Activated CD4-positive, alpha-beta T cell treated with anti-CD3 and anti-CD28 coated beads, Interleukin-2, amount 10 ng/mL, durations not matched to agents 7 days and 5 days (primary cell): ENCODE data around the gene PPFIA3. TPM values are rescaled to one million over a fixed set of nuclear protein-coding genes. Genes with fewer than 3 reads are reported as not detected.
"Not testable (repeated sequence)": the region's sequence is repeated elsewhere in the genome, so short reads cannot be mapped to it uniquely, and the experiment has no call there.

Source experiments
- CTCF ChIA-PET: fragments of 350-600 bp; sonication (Branson Sonifier 250); formaldehyde crosslinking; loops from one replicate; lab custom pipeline; 2021; ENCODE audit warnings: antibody characterized with exemption; lab: Charles Lee
- POLR2A ChIA-PET: fragments of 350-600 bp; sonication (Branson Sonifier 250); formaldehyde crosslinking; loops from one replicate; lab custom pipeline; 2021; ENCODE audit warnings: antibody characterized with exemption; lab: Charles Lee
- DNase-seq: peaks from one replicate; pipeline ENCODE4 v3.0.0-alpha.2; 2020
- H3K27ac Mint-ChIP-seq: one replicate; pipeline ENCODE4 v1.8.0; 2021; ENCODE audit warnings: mild to moderate bottlenecking, moderate library complexity, mixed read lengths
- H3K27me3 Mint-ChIP-seq: one replicate; pipeline ENCODE4 v1.8.0; 2021; ENCODE audit warnings: mixed read lengths
- H3K36me3 Mint-ChIP-seq: one replicate; pipeline ENCODE4 v1.8.0; 2021; ENCODE audit warnings: low read depth, mixed read lengths
- H3K4me1 Mint-ChIP-seq: one replicate; pipeline ENCODE4 v1.8.0; 2021; ENCODE audit warnings: mixed read lengths
- H3K4me3 Mint-ChIP-seq: one replicate; pipeline ENCODE4 v1.8.0; 2021; ENCODE audit warnings: mild to moderate bottlenecking, moderate library complexity, mixed read lengths
- H3K9me3 Mint-ChIP-seq: one replicate; pipeline ENCODE4 v1.8.0; 2021; ENCODE audit warnings: mixed read lengths
- total RNA-seq, 2 experiments: library from RNA; stranded (reverse); gene quantifications; one replicate each; pipeline ENCODE4 v1.2.3, GENCODE V29; 2021

PPFIA3 gene
- 1 to 10 TPM; 1.6 TPM for total RNA-seq

- no peak for DNase-seq
- peak within 1 kb of the TSS; percentile 82 for H3K4me3 Mint-ChIP-seq
- POLR2A ChIA-PET = no interaction called here
Observed at GRCh38 chr19:49119411-49120324, at the start of gene PPFIA3. PPFIA3 (plus strand) TSS chr19:49119544; CDS start chr19:49127874, 8,330 bp downstream.

GRCh38 chr19:49070416-49070815, 48.9 kb upstream of the PPFIA3 start:
- Mint-ChIP-seq H3K4me3 (no peak overlapping the region), H3K9me3 (peaks cover 6% of the 10 kb centered on the region), H3K36me3 (peaks cover 7% of the 10 kb centered on the region), H3K4me1 (peaks cover 11% of the 10 kb centered on the region), H3K27ac (no peak overlapping the region), H3K27me3 (peaks cover 68% of the 10 kb centered on the region)
- POLR2A ChIA-PET = no interaction called here
- CTCF ChIA-PET = interaction anchor here (0.5 to 2.0 kb wide), 5 partner anchors 18 to 77 kb away, joined by 3 to 4 read pairs (median 3); partner anchors contain the start of genes GYS1 and RUVBL2
- no peak for DNase-seq

More at GRCh38 chr19:49119411-49120324, at the start of gene PPFIA3:
- peaks cover 16% of the 10 kb centered on the region for H3K27me3 Mint-ChIP-seq
- H3K27ac Mint-ChIP-seq = peak within 1 kb of the TSS; percentile 86
- CTCF ChIA-PET = interaction anchor here (0.7 to 2.1 kb wide), 4 partner anchors 12 to 30 kb away, joined by 3 to 6 read pairs (median 4); no protein-coding TSS in a partner anchor
- no peaks in the 10 kb centered on the region for H3K9me3 Mint-ChIP-seq
- peaks cover 27% of the 10 kb centered on the region for H3K4me1 Mint-ChIP-seq
- no peaks in the 10 kb centered on the region for H3K36me3 Mint-ChIP-seq

GRCh38 chr19:49071860-49072547, 47.3 kb upstream of the PPFIA3 start:
- H3K27me3 Mint-ChIP-seq = peaks cover 54% of the 10 kb centered on the region
- CTCF ChIA-PET = interaction anchor here (0.6 kb wide), 1 partner anchor 186 kb away, joined by 6 read pairs; no protein-coding TSS in a partner anchor
- POLR2A ChIA-PET = no interaction called here
- H3K9me3 Mint-ChIP-seq = peaks cover 6% of the 10 kb centered on the region
- H3K4me1 Mint-ChIP-seq = peaks cover 11% of the 10 kb centered on the region
- no peak for DNase-seq
- no peak overlapping the region for H3K27ac Mint-ChIP-seq
- no peak overlapping the region for H3K4me3 Mint-ChIP-seq
- peaks cover 7% of the 10 kb centered on the region for H3K36me3 Mint-ChIP-seq

GRCh38 chr19:49073514-49074378, 45.6 kb upstream of the PPFIA3 start:
- Mint-ChIP-seq H3K27me3 (peaks cover 43% of the 10 kb centered on the region), H3K9me3 (peaks cover 6% of the 10 kb centered on the region), H3K4me1 (peaks cover 11% of the 10 kb centered on the region), H3K27ac (no peak overlapping the region), H3K4me3 (no peak overlapping the region), H3K36me3 (peaks cover 7% of the 10 kb centered on the region)
- CTCF ChIA-PET = interaction anchor here (1.0 to 2.3 kb wide), 3 partner anchors 24 to 125 kb away, joined by 3 to 7 read pairs (median 3); partner anchors contain the start of genes GYS1 and RUVBL2
- DNase-seq = no peak
- POLR2A ChIA-PET = no interaction called here

GRCh38 chr19:49074869-49075268, 44.5 kb upstream of the PPFIA3 start:
- Mint-ChIP-seq H3K4me1 (peaks cover 11% of the 10 kb centered on the region), H3K27me3 (peaks cover 34% of the 10 kb centered on the region)
- H3K36me3 Mint-ChIP-seq, POLR2A ChIA-PET, H3K27ac Mint-ChIP-seq, DNase-seq, H3K4me3 Mint-ChIP-seq, H3K9me3 Mint-ChIP-seq: not testable (repeated sequence)
- CTCF ChIA-PET = interaction anchor here (0.7 to 2.3 kb wide), 3 partner anchors 23 to 867 kb away, joined by 3 to 7 read pairs (median 3); no protein-coding TSS in a partner anchor

- Mint-ChIP-seq H3K4me1 (peaks cover 11% of the 10 kb centered on the region), H3K27ac (no peak overlapping the region), H3K27me3 (peaks cover 1% of the 10 kb centered on the region), H3K36me3 (no peaks in the 10 kb centered on the region), H3K4me3 (no peak overlapping the region), H3K9me3 (no peaks in the 10 kb centered on the region)
- ChIA-PET CTCF (interaction anchor here (1.6 kb wide), 1 partner anchor 18 kb away, joined by 6 read pairs; no protein-coding TSS in a partner anchor), POLR2A (no interaction called here)
- no peak for DNase-seq
Observed at GRCh38 chr19:49080392-49080791, 39.0 kb upstream of the PPFIA3 start.

- POLR2A ChIA-PET = no interaction called here
- no peaks in the 10 kb centered on the region for H3K9me3 Mint-ChIP-seq
- peaks cover 1% of the 10 kb centered on the region for H3K27me3 Mint-ChIP-seq
- peaks cover 15% of the 10 kb centered on the region for H3K4me1 Mint-ChIP-seq
- no peak for DNase-seq
- H3K36me3 Mint-ChIP-seq = peaks cover 5% of the 10 kb centered on the region
- no peak overlapping the region for H3K27ac Mint-ChIP-seq
- CTCF ChIA-PET = no interaction called here
- no peak overlapping the region for H3K4me3 Mint-ChIP-seq
Observed at GRCh38 chr19:49081273-49081672, 38.1 kb upstream of the PPFIA3 start.

GRCh38 chr19:49084206-49085019, 34.9 kb upstream of the PPFIA3 start:
- peak overlapping the region; percentile 95 for H3K4me3 Mint-ChIP-seq

GRCh38 chr19:49085020-49085867, 34.1 kb upstream of the PPFIA3 start, which contains the start of gene SNRNP70:
SNRNP70 (plus strand) TSS chr19:49085451; CDS start chr19:49086415, 964 bp downstream.
- POLR2A ChIA-PET = no interaction called here
- Mint-ChIP-seq H3K36me3 (peaks cover 31% of the 10 kb centered on the region), H3K4me1 (peaks cover 31% of the 10 kb centered on the region), H3K27me3 (peaks cover 1% of the 10 kb centered on the region), H3K9me3 (no peaks in the 10 kb centered on the region), H3K27ac (peak within 1 kb of the TSS; percentile 94), H3K4me3 (peak within 1 kb of the TSS; percentile 95)
- CTCF ChIA-PET = no interaction called here
- DNase-seq = peak; percentile 99

More at GRCh38 chr19:49084206-49085019, 34.9 kb upstream of the PPFIA3 start:
- peaks cover 29% of the 10 kb centered on the region for H3K36me3 Mint-ChIP-seq
- H3K4me1 Mint-ChIP-seq = peaks cover 31% of the 10 kb centered on the region
- H3K27ac Mint-ChIP-seq = peak overlapping the region; percentile 94
- CTCF ChIA-PET = interaction anchor here (2.0 kb wide), 1 partner anchor 91 kb away, joined by 4 read pairs; the partner anchor contains the start of gene RUVBL2
- no peaks in the 10 kb centered on the region for H3K9me3 Mint-ChIP-seq
- POLR2A ChIA-PET = no interaction called here
- no peak for DNase-seq
- H3K27me3 Mint-ChIP-seq = peaks cover 1% of the 10 kb centered on the region

- Mint-ChIP-seq H3K4me3 (peak overlapping the region; percentile 95), H3K4me1 (peaks cover 32% of the 10 kb centered on the region), H3K9me3 (no peaks in the 10 kb centered on the region), H3K27ac (peak overlapping the region; percentile 94), H3K27me3 (peaks cover 1% of the 10 kb centered on the region), H3K36me3 (peaks cover 36% of the 10 kb centered on the region)
- ChIA-PET CTCF (no interaction called here), POLR2A (no interaction called here)
- DNase-seq = no peak
Observed at GRCh38 chr19:49085868-49086232, 33.5 kb upstream of the PPFIA3 start.
